ENCODE results near the gene THSD1.

- TF ChIP-seq POLR2AphosphoS5 (IDR thresholded peaks at IDR 0.05; ENCODE audit: low read depth, low read length) (no peak), CTCF (IDR thresholded peaks at IDR 0.05) (no peak), SIN3A (IDR thresholded peaks at IDR 0.05; ENCODE audit: borderline replicate concordance, insufficient read depth, low read depth, low read length) (no peak)
These were observed 9.0 kb upstream of the THSD1 start for GRCh38 chr13:52414963-52415362.
